ENCODE measurements around the gene PHYKPL.

The PHYKPL gene

DNA sequence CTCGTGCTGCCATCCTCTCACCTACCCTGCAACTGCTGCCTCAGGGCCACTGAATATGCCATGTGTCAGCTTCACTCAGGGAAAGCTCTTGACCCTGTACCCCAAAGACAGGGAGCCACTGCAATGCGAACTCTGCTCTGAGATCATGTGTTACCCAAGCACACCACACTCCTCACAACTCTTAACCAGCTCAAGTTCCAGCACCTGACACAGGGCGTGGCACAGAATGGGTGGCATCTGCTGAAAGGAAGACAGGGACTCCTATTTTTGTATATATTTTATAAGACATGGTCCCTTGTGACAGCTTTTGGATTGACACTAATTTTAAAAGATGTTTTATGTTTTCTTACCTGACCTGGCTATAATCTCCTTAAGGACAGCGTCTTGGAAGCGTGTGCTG lies 10.7 kb downstream of the PHYKPL start:
- no peak for DNase-seq

DNA sequence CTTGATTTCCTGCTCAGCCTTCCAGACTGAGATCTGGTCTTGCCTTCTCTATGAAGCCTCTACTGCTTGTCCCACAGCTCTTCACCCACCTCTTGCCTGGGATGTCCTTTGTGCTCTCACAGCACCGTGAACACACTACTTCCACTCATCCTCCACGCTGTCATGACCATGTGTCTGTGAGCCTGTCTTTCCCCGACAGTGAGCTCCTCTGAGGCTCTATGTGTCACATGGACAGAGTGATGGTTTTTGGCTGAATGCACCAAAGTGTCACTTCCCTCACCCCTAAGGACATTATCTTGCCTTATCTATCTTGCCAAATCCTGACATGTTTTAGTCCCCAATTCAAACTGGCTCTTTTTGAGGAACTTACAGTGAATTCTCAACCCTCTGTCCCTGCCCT lies 11.3 kb downstream of the PHYKPL start:
- no peak for DNase-seq

DNA sequence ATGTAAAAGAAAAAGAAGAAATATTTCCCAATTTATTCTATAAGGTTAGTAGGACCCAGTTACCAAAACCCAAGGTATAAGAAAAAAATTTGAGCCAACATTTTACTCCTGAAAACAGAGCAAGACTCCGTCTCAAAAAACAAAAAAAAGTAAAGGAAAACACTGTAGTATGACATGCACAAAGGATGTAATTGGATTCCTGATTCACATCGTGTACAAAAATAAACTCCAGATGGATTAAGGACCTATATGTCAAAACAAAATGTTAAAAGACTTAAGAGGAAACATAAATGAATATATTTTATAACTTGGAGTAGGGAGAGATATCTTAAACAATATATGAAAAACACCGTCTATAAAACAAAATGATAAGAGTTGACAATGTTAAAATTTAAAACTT lies 13.8 kb downstream of the PHYKPL start:
- no peak for DNase-seq

DNA sequence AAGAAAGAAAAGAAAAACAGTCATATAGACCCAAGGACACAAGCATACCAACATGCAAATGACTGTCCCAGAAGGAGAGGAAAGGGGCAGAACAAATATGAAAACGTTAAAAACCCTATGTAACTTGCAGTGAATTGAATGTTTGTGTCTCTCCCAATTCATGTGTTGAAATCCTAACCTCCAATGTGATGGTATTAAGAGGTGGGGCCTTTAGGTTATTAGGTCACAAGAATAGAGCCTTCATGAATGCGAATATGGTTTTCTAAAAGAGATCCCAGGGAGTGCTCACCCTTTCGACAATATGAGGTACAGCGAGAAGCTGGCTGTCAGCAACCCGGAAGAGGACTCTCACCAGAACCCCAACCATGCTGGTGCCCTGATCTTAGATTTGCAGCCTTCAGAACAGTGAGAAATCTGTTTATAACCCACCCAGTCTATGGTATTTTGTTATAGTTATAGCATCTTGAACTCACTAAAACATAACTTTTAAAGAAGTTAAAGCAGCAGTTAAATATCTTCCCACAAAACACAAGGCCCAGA lies 14.3 kb downstream of the PHYKPL start:
- DNase-seq, result no peak

DNA sequence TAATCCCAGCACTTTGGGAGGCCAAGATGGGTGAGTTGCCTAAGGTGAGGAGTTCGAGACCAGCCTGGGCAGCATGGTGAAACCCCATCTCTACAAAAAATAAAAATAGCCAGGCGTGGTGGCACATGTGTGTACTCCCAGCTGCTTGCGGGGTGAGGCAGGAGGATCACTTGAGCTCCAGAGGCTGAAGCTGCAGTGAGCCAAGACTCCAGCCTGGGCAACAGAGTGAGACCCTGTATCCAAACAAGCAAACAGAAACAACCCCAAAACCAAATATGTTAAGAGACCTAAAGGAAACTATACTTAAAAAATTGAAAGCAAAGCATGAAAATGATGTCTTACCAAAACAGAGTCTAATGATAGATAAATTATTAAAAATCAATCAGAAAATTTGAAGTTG lies 15.8 kb downstream of the PHYKPL start:
- DNase-seq, result no peak

DNA sequence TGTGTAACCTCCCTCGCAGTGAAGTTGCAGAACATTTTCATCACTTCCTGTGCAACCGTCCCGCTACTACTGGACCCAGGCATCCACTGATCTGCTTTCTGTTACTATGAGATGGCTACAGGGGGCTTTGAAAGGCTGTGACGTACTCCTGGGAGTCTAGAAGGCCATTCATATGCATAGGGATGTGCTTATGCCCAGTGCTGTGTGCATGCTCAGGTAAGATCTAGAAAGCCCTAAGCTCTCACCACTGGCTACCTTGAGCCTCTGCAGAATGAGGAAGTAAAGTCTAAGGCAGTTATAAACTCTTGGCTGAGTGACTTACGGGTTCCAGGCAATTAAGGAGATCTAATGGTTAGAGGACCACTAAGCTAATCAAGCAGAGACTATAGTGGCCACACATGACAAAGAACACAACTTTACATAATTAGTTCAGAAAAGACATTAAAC lies 16.5 kb downstream of the PHYKPL start:
- DNase-seq, result no peak

DNA sequence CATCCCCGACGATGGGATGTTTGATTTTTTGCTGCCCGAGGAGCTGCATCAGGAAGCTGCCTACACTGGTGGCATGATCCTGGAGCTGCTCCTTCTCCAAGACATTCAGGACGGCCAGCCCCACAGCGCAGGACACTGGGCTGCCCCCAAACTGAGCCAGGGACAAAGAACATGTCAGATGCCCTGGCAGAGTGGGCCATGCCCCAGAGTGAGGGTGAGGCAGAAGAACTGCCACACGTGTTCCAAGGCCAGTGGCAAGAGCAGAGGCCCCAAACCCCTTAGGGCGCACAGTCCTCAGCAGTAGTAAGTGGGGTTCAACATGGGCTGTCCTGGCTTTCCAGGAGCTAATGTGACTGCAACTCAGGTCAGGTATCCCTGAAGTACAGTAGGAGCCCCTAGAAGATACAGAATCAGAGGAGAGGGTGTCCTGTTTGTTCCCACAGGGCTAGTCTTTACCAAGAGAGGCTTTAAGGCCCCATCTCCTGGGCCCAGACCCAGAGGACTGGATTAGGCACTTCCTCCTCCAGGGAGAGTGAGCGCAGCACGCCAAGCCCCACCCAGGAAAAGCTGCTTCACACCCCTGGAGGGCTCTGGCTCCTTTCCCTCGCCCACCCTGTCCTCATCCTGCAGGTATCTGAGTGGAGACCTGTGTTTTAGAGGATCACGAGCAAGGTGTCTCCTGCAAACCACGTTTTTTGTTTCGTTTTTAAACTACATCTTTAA lies 17.2 kb downstream of the PHYKPL start:
- DNase-seq, result no peak

DNA sequence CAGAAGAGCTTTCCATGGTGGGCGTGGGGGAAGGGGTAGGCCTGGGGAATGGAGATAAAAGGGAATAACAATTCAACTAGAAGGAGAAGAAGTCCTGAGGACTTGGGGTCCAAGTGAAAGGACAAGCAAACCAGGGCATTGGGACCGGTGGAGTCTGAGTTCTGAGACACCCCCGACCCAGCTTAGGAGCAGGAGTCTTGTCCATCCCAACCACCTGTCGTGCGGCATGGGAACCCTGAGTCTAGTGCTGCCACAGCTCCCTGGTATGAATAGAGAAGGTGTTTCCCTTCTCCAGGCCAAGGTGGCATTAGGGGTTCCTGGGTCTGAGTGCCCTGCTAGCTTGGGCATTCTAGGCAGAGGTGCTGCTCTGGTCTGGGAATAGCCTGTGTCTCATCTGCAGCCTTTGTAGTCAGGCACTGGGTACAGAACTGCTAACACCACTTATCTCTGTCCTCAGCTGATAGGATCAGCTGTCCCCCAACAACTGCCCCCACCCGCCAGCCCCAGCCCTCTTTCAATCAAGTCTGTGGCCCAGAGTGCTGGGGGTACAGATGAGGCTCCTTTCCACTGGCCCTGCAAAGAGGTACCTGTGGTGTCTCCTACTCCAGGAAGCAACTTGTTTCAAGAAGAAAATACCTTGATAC lies 18.3 kb downstream of the PHYKPL start:
- no peak for DNase-seq

DNA sequence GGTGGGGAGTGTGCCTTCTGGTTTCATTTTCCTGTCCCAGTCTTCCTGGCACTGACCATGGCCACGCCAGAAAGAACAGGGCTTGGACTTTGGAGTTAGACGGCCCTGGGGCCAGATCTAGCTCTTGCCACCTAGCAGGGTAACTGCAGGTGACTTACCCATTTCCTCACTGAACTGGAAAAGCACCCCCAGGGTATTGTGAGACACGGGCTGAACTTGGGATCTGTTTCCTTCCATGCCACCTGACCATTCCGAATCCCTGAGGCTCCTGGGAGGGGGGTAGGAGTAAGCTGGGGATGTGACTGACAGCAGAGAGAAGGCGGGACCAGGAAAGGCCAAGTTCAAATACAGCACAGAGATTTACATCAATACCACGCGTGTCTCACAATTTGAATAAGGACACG lies 18.9 kb downstream of the PHYKPL start:
- DNase-seq, result no peak

DNA sequence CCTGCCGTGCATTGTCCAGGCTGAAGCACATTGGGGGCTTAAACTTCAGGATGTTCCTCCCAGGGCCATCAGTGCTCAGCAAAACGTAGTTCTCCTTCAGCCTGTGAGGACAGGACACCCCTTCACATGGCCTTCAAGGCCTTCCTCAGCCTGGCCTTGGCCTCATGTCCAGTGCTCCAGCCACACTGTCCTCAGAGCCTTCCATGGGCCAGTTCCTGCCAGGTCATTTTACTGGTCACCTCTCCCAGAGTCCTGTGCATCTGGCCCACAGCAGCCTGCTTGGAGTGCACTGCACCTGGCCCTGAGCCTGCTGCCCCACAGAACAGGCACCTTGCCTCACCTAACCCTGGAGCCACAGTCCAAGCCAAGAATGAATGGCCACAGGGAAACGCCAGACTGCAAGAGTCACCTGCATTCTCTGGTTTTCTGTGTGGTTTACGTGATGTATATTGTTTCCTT lies 19.6 kb downstream of the PHYKPL start:
- DNase-seq, result no peak

DNA sequence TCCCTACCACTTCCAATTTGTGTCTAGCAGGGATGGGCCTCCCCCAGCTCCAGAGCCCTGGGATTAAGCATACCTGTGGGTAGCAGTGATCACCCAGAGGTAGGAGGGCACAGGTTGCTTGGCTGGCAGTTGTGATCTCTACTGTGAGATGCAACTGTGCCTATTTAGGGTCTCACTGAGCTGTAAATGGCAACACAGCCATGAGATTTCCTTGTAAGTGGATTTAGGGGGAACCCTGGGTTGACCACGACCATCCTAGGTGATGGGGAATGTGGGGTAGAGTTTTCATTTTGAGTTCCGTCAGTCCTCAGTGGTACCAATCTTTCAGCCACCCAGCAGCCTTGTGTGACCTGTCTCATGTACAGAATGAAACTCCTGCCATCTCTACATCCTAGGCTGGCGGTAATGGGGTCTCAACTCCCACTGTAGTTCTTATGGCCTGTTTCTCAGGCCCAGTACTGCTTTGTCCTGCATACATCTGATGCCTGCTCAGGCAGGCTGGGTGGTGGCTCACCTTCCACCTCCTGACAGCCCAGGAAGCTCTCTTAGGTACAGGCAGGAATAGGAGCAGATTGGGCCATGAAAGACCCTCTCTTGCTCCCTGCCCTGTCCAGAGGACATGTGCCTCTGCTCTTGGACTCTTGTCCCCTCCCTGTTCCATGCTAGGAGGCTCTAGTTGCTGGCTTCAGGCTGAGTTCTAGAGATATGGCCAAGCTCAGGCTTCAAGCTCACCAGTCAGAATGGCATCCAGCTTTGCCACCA lies 20.2 kb downstream of the PHYKPL start:
- no peak for DNase-seq

DNA sequence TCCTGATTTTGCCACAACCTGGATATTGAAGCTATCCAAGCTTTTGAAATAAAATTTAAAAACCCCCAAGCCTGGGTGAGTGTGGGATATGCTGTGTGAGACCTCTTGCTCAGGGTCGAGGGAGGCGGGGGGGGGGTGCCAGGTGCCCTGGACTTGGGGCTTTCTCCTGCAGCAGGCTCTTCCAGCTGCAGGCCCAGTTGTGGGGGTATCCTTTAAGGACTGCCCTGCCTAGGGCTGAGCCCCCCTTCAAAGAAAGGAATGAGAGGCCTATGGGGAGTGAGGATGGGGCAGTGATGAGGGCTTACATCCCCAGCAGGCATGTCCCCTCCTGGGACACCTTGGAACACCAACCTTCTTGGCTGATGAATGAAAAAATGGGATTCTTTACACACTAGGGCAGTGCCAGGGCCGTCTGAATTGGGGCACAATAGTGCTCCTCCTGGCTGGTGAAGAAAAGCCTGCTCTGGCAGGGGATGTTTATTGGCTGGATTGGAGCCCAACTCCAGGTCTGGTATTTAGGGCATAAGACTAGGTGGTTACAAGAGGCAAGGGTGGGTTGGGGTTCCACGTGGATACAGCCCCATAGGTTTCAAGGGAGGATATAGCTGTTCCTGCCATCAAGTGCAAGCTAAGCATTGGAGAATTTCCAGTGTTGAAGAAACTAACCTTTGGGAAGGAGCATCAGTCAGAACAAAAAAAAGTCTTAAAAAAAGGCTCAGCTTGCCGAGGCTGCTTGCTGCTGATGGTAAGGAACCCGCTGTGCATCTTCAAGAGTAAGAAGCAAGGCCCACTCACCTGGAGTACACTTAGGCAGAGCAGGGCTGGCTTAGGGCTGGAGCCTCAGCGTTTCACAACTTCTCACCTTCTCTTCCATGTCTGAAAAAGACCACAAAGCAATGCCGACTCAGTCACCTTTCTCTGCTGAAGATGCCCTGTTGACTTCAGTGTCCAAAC lies 21.2 kb downstream of the PHYKPL start:
- DNase-seq, result no peak

DNA sequence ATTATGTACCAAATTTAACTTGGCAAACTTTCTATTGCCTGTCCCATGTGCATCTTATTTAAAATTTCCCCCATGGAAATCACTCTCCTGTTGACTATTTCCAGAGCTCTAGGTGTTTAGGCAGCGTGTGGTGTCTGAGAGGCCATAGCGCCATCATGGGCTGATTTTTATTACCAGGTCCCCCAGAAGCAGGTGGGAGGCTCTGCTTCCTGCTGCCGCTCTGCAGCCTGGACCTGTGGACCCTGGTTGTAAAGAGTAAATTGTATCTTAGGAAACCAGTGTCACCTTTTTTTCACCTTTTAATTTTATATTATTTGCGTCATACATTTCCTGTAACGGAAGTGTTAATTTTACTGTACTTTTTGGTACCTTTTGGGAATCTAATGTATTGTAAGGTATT lies 21.9 kb downstream of the PHYKPL start:
- DNase-seq, result no peak

DNA sequence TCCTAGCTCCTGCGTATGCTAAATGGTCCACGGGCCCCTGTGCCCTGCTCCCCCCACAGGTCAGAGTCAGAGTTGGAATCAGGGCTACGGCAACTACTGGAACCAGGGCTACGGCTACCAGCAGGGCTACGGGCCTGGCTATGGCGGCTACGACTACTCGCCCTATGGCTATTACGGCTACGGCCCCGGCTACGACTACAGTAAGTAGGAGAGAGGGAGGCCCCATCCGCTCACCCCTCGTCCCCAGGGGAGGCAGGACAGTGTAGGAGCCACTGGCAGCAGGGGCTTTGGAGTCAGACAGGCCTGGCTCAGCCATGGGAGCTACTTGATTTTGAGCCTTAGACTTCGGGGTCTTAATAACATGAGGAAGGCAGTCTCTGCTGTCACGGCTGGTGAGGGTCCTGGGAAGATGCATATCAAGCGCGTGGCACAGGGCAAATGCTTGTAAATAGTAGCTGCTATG lies 22.5 kb downstream of the PHYKPL start:
- no peak for DNase-seq

DNA sequence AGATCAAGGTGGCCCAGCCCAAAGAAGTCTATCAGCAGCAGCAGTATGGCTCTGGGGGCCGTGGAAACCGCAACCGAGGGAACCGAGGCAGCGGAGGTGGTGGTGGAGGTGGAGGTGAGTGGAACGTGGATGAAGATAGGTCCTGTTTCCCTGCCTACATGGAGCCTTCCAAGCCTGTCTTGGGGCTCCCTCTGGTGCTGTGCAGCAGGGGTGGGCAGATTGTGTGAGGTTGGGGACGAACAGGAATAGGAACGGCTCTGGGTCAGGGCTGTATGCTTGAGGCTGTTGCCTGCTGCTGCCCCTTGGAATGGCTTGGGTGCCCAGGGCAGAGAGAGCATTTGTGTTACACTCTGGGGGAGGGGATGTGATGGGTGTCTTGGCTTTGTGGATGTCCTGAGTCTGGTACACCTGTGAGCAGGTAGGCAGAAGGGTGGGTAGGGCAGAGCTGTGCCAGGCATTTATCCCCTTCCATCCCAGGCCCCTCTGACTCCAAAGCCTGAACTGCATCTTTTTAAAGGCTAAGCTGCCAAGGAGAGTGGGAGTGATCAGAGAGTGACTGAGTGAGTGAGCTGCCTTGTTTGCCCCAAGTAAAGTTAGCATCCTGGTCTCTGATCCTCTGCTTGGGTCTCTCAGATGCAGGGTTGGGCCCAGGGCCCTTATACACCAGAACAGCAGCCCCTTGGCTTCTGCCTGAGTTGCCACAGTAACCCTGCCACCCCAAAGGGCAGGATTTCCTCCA lies 23.1 kb downstream of the PHYKPL start:
- DNase-seq, result no peak

DNA sequence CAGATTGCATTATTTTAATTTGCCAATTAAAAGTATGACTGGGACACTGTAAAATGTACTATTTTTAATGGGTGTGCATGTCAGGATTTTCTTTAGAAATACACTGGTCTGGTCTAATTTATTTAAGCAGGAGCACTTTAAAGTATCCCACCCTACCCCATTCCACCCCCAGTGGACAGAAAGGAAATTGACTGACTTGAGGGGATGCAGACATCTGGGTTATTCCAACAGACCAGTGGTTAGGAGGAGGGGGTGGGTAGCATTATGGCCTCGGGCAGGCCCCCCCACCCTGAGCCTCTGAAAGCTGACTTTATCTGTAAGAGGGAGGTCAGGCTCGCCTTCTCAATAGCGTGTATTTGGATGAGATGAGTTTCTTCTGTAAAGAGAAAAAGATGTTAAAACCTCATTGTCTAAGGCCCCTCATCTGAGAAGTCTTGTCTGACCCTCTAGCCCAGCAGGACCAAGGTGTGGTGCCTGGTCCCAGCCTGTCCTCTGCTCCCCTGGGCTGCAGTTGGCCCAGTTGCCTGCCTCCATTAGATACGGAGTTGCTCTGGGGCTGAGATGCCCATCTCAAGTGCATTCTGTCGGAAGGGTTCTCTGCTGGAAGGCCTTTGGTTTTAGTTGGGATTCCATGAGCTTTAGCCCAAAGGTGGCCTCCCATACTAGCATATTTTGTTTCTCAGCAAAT lies 23.9 kb downstream of the PHYKPL start:
- DNase-seq, result no peak

DNA sequence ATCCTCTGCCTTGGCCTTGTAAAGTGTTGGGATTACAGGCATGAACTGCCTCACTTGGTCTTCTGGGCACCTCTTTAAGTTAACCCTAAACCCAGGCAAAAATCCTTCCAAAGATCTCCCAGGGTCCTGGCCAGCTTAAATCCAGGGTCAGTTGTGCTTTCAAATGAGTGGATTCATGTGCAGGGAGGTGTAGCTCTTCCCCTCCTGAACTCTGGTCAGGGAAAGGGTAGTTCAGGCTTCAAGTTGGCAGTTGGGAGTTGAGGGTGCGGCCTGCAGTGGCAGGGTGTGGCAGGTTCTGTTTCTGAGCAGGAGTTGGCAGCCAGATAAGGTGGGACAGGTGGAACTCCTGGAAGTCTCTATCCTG lies 24.7 kb downstream of the PHYKPL start:
- no peak for DNase-seq

DNA sequence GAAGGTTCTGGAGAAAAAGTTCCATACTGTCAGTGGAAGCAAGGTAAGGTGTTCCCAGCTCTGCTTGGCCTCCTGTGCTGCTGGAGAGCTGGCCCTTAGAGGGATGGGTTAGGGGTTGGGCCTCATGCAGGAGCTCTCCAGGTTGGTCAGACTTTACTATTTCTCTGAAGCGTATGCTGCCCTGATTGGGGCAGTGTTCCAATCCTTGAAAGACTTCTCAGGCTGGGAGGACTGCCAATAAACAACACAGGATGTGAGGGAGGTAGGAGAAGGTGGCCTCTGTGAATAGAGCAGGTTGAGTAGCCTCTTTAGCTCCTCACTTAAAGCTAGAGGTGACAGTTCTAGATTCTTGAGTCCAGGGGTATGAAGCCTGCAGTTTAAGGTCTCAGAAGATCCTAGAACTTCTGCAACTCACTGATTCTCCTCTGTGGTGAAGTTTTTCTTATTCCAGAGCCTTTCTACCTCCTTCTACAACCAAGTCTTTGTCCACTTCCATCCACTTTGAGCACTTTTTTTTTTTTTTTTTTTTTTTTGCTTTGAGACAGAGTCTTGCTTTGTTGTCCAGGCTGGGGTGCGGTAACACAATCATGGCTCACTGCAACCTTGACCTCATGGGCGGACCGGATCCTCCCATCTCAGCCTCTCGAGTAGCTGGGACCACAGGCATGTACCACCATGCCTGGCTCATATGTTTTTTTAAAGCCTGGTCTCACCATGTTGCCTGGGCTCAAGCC lies 25.3 kb downstream of the PHYKPL start:
- peak; percentile 62 for DNase-seq

DNA sequence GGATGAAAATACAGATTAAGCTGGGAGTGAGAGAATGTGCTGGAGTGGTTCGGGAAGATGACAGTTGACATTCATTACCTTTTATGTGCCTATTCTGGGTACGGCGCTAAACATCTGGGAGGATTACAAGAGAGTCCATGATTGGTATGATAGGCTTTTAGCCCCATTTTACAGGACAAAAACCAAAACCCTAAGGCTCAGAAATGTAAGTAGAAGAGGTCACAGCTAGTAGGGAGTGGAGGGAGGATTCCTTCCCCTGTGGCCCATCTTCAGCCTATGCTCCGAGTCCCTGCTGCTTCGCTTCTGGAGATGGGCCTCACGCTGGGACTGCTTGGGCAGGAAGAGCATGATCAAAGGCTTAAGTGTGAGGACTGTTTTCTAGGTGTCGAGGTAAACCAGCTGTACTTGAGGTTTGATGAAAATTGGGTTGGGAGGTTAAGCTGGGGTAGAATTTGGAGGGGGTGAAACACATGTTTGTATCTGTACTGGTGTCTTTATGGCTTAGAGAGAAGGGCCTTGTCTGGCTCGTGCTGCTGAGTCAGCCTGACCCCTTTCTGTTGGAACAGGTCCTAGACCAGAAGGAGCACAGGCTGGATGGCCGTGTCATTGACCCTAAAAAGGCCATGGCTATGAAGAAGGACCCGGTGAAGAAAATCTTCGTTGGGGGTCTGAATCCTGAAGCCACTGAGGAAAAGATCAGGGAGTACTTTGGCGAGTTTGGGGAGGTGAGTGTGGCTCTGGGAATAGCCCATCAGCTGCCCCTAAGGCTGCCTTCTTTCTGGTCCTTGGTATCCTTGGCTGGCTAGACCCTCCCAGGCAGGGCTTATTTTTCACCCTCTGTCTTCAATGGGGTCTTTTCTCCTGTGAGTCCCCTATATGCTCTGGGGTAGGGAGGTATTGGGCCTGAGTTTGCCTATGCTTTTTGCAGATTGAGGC lies 26.2 kb downstream of the PHYKPL start:
- no peak for DNase-seq
